ENCODE measurements around the gene ABTB1.

The ABTB1 gene

DNA sequence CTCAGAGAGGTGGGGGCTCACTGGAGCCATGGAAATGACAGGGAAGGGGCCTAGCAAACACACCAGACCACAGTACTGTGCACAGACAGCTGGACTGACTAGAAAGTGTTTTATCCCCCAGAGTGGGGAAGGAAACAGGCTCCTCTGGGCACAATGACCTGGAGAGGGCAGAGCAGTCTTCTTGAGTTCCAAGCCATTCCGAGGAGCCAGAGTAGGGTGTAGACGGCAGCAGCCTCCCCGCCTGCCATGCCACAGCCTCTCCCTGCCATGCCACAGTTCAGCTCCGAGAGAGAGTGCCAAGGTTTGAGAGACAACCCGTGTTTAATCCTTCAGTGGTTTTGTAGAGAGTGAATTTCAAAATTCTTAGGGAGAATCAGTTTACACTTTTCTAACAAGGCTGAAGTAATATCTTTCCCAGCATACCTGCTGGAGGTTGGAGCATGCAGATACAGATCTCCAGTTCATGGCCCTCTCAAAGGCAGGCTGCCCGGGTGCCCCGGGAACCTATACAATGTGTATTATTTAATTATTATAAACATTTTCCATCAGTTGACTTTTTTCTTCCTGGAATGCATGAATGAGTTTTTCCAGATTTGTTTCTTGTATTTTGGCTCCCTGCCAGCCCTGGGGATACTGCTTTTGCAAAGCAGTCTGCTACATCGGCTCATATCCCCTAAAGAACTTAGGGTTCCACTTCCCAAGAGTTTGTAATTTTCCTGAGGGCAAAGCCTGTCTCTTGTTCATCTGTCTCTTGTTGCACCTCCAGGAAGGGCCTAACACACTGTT is 40.5 kb upstream of the ABTB1 start:
- Histone ChIP-seq H3K9ac (ENCODE audit: insufficient read length) (no peak overlapping the region), H3K9me3 (ENCODE audit: low read depth, low read length) (no peaks in the 10 kb centered on the region), H3K27ac (no peak overlapping the region), H3K4me3 (no peak overlapping the region), H3K36me3 (ENCODE audit: insufficient read depth, low read length) (no peaks in the 10 kb centered on the region)
- peak; percentile 18 for DNase-seq (ENCODE audit: low read depth, low spot score)
- TF ChIP-seq EZH2 (IDR thresholded peaks at IDR 0.05) (no peak), FOXP2 (optimal IDR thresholded peaks at IDR 0.05; ENCODE audit: control extremely low read depth, extremely low read length, insufficient read depth) (no peak), POLR2AphosphoS5 (IDR thresholded peaks at IDR 0.05; ENCODE audit: borderline replicate concordance, low read depth, low read length) (no peak)

- H3K9me3 ChIP-seq (ENCODE audit: low read depth, low read length) = no peaks in the 10 kb centered on the region
- H3K36me3 ChIP-seq (ENCODE audit: insufficient read depth, low read length) = peaks cover 5% of the 10 kb centered on the region
- no peak overlapping the region for H3K27ac ChIP-seq
- no peak overlapping the region for H3K4me3 ChIP-seq
- no peak for TF ChIP-seq POLR2AphosphoS5 (IDR thresholded peaks at IDR 0.05; ENCODE audit: borderline replicate concordance, low read depth, low read length)
- no peak for TF ChIP-seq FOXP2 (optimal IDR thresholded peaks at IDR 0.05; ENCODE audit: control extremely low read depth, extremely low read length, insufficient read depth)
- TF ChIP-seq EZH2 (IDR thresholded peaks at IDR 0.05) = no peak
- no peak for DNase-seq (ENCODE audit: low read depth, low spot score)
- H3K9ac ChIP-seq (ENCODE audit: insufficient read length) = no peak overlapping the region
Measured at GRCh38 chr3:127634653-127635052, 38.1 kb upstream of the ABTB1 start.

GRCh38 chr3:127637546-127637945 is 35.2 kb upstream of the ABTB1 start:
- TF ChIP-seq FOXP2 (optimal IDR thresholded peaks at IDR 0.05; ENCODE audit: control extremely low read depth, extremely low read length, insufficient read depth) (no peak), EZH2 (IDR thresholded peaks at IDR 0.05) (no peak)
- no peak overlapping the region for H3K9ac ChIP-seq (ENCODE audit: insufficient read length)
- no peaks in the 10 kb centered on the region for H3K9me3 ChIP-seq (ENCODE audit: low read depth, low read length)
- no peak overlapping the region for H3K4me3 ChIP-seq
- no peak overlapping the region for H3K27ac ChIP-seq
- DNase-seq (ENCODE audit: low read depth, low spot score) = no peak
- H3K36me3 ChIP-seq (ENCODE audit: insufficient read depth, low read length) = peaks cover 10% of the 10 kb centered on the region

DNA sequence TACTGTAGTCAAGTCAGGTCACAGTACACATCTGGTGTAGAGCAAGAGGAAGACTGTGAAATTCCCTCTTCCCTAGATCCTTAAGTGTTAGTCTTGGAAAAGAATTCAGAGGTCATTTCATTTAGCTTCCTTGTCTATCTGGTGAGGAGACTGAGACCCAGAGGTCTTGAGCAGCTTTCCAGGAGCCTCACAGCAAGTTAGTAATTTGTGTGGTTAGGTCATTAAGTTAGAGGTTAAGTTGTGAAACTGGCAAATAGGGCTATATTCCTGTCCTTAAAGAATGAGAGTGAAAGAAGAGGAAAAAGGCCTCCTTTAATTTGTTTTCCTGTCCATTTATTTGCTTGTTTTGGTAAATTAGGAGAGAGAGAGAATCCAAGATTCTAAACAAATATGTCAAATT is 34.8 kb upstream of the ABTB1 start:
- H3K36me3 ChIP-seq (ENCODE audit: insufficient read depth, low read length) = peaks cover 12% of the 10 kb centered on the region
- DNase-seq (ENCODE audit: low read depth, low spot score) = no peak
- no peak for TF ChIP-seq EZH2 (IDR thresholded peaks at IDR 0.05)
- no peak for TF ChIP-seq FOXP2 (optimal IDR thresholded peaks at IDR 0.05; ENCODE audit: control extremely low read depth, extremely low read length, insufficient read depth)
- TF ChIP-seq POLR2AphosphoS5 (IDR thresholded peaks at IDR 0.05; ENCODE audit: borderline replicate concordance, low read depth, low read length) = no peak
- H3K27ac ChIP-seq = no peak overlapping the region
- no peaks in the 10 kb centered on the region for H3K9me3 ChIP-seq (ENCODE audit: low read depth, low read length)
- H3K9ac ChIP-seq (ENCODE audit: insufficient read length) = no peak overlapping the region
- no peak overlapping the region for H3K4me3 ChIP-seq

GRCh38 chr3:127639173-127640041 is 33.3 kb upstream of the ABTB1 start:
- Histone ChIP-seq H3K4me3 (no peak overlapping the region), H3K9me3 (ENCODE audit: low read depth, low read length) (no peaks in the 10 kb centered on the region), H3K9ac (ENCODE audit: insufficient read length) (no peak overlapping the region), H3K36me3 (ENCODE audit: insufficient read depth, low read length) (peaks cover 20% of the 10 kb centered on the region), H3K27ac (no peak overlapping the region)
- DNase-seq (ENCODE audit: low read depth, low spot score) = no peak
- TF ChIP-seq FOXP2 (optimal IDR thresholded peaks at IDR 0.05; ENCODE audit: control extremely low read depth, extremely low read length, insufficient read depth) = no peak
- no peak for TF ChIP-seq POLR2AphosphoS5 (IDR thresholded peaks at IDR 0.05; ENCODE audit: borderline replicate concordance, low read depth, low read length)
- TF ChIP-seq EZH2 (IDR thresholded peaks at IDR 0.05) = no peak

DNA sequence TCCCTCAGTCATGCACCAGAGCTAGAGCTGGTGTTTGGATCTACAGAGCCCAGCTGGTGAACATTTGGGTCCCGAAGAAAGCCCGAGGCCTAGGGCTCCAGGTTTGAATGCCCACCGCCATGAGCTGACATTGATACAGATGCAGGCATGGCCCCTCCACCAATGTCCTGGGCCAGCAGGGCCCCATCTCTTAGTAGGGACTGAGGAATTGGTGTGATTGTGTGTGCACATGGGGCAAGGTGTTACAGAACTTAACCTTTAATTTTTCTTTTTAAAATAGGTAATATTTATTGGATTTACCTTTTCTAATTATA is 32.8 kb upstream of the ABTB1 start:
- no peak overlapping the region for H3K9ac ChIP-seq (ENCODE audit: insufficient read length)
- no peaks in the 10 kb centered on the region for H3K9me3 ChIP-seq (ENCODE audit: low read depth, low read length)
- no peak for TF ChIP-seq EZH2 (IDR thresholded peaks at IDR 0.05)
- TF ChIP-seq FOXP2 (optimal IDR thresholded peaks at IDR 0.05; ENCODE audit: control extremely low read depth, extremely low read length, insufficient read depth) = no peak
- TF ChIP-seq POLR2AphosphoS5 (IDR thresholded peaks at IDR 0.05; ENCODE audit: borderline replicate concordance, low read depth, low read length) = no peak
- no peak overlapping the region for H3K4me3 ChIP-seq
- H3K36me3 ChIP-seq (ENCODE audit: insufficient read depth, low read length) = peaks cover 25% of the 10 kb centered on the region
- H3K27ac ChIP-seq = no peak overlapping the region
- no peak for DNase-seq (ENCODE audit: low read depth, low spot score)

- no peak overlapping the region for H3K9ac ChIP-seq (ENCODE audit: insufficient read length)
- no peak for TF ChIP-seq EZH2 (IDR thresholded peaks at IDR 0.05)
- no peak for TF ChIP-seq FOXP2 (optimal IDR thresholded peaks at IDR 0.05; ENCODE audit: control extremely low read depth, extremely low read length, insufficient read depth)
- TF ChIP-seq POLR2AphosphoS5 (IDR thresholded peaks at IDR 0.05; ENCODE audit: borderline replicate concordance, low read depth, low read length) = no peak
- no peak for DNase-seq (ENCODE audit: low read depth, low spot score)
- no peaks in the 10 kb centered on the region for H3K9me3 ChIP-seq (ENCODE audit: low read depth, low read length)
- H3K36me3 ChIP-seq (ENCODE audit: insufficient read depth, low read length) = peaks cover 33% of the 10 kb centered on the region
- no peak overlapping the region for H3K4me3 ChIP-seq
- no peak overlapping the region for H3K27ac ChIP-seq
Measured at GRCh38 chr3:127644641-127645370, 27.9 kb upstream of the ABTB1 start.

- H3K9me3 ChIP-seq (ENCODE audit: low read depth, low read length) = no peaks in the 10 kb centered on the region
- TF ChIP-seq EZH2 (IDR thresholded peaks at IDR 0.05) = no peak
- no peak overlapping the region for H3K9ac ChIP-seq (ENCODE audit: insufficient read length)
- DNase-seq (ENCODE audit: low read depth, low spot score) = no peak
- no peak overlapping the region for H3K27ac ChIP-seq
- H3K4me3 ChIP-seq = no peak overlapping the region
- H3K36me3 ChIP-seq (ENCODE audit: insufficient read depth, low read length) = peaks cover 30% of the 10 kb centered on the region
Measured at GRCh38 chr3:127645371-127646015, 27.3 kb upstream of the ABTB1 start.

Measured in SK-N-MC (cell line).